Activated CD8-positive, alpha-beta memory T cell treated with anti-CD3 and anti-CD28 coated beads, Interleukin-2, amount 50 U/mL, for 4 hours (primary cell): ENCODE results near the gene ZNF30.
"Not testable (repeated sequence)": the region's sequence is repeated elsewhere in the genome, so short reads cannot be mapped to it uniquely, and the experiment has no call there.

Experiments used
- DNase-seq: peaks from one replicate; pipeline ENCODE4 v3.0.0-alpha.2; 2020

Gene ZNF30

DNA sequence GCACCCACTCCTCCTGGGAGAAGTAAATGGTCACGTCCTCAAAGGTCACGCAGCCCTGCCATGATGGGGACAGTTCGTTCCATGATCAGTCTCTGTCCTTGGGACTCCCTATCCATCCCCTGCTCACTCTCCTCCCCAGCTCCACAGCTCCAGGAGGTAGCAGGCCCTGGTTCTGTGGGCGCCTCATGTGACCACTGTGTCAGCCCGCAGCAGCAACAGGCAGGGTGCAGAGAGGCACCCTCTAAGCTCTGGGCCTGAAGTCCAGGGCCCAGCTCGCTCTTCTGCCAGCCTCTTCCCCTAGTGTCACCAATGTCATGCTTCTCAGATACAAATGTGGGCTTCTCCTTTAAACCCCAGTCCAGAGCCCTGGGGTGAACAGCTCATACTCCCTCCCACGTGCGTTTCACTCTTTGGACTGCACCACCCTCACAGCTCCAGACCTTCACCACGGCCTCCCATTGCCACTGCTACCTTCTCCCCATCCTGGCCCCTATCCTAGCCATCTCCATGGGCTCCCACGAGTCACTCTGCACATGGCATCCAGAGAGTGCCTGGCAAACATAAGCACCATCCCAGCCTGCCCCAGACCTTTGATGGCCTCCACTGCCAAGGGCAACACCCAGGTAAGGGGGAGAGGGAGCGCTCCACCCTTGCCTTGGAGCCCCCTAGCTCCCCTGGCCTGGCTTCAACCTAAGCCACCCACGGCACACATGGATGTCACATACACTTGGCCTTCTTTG is 34.4 kb downstream of the ZNF30 start:
- DNase-seq: no peak

DNA sequence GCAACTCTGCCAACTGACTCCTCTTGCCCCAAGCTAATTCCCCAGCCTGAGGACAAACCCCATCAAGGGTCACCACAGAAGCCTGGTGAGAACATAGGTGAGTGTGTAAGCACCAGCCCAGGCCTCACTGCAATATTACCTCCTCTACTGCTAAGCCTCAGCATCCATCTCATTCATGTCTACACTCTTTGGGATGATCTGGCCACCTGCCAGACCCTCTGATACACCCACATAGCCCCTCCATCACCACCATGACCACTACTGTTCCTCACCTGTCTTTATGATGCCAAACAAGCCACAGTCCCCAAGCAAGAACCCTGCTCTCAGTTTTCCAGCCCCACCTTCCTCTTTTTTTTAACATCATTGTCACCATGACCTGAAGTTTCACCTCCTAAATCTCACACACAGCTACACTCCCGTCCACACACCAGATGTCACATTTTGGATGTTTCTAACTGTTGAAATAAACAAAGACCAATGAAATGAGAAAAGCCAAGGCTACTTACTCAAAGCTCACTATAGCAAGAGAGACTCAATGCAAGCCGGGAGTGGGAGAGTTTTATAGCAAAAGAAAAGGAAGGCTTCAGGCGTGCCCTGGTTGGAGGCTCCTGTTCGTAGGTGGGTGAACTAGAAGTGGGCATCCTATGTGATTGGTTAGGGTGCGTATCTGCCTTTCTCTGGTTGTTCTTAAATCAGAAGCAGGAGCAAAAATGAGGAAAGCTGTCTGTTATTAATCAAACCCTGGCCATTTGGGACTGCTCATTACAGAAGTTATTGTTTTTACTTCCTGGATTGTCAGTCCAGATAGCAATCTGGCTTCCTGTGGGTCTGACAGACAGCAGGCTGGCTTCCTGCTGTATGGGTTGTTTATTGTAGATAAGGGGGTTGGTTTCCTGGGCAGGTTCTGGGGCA is 35.3 kb downstream of the ZNF30 start:
- no peak for DNase-seq

DNA sequence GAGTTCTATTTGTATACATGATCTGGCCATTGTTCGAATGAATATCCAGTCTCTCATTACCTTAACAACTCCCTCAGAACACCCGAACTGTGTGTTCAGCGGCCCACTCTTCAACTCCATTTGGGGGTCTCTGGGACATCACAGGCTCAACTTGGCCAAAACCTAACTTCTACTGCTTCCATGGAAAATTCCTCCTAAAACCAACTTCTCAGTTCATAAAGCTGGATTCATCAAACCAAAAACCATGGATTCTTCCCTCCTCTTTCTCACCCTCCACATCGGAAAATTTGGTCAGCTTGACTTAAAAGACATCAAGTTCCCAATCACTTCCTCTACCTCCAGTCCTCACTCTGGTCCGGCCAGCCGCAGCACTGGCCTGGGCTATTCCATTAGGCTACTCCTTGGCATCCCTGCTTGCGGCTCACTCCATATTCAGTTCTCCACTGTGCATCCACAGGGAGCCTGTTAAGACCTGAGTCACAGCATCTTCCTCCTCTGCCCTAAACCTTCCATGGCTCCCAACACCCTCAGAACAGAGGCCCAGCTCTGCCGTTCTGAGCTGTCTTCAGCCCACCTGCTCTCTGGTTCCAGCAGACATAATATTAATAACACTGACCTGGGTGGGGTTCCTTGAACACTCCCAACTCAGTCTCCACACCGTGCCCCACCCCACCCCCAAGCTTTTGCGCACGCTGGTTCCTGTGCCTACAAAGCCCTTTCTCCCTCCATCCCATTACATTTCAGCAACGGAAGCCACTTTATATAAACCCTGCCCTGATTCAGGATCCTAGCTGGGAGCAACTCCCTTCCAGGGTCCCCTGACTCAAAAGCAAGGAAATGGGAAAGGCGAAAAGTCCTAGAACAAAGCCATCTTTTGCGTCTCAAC is 36.2 kb downstream of the ZNF30 start:
- DNase-seq: no peak

DNA sequence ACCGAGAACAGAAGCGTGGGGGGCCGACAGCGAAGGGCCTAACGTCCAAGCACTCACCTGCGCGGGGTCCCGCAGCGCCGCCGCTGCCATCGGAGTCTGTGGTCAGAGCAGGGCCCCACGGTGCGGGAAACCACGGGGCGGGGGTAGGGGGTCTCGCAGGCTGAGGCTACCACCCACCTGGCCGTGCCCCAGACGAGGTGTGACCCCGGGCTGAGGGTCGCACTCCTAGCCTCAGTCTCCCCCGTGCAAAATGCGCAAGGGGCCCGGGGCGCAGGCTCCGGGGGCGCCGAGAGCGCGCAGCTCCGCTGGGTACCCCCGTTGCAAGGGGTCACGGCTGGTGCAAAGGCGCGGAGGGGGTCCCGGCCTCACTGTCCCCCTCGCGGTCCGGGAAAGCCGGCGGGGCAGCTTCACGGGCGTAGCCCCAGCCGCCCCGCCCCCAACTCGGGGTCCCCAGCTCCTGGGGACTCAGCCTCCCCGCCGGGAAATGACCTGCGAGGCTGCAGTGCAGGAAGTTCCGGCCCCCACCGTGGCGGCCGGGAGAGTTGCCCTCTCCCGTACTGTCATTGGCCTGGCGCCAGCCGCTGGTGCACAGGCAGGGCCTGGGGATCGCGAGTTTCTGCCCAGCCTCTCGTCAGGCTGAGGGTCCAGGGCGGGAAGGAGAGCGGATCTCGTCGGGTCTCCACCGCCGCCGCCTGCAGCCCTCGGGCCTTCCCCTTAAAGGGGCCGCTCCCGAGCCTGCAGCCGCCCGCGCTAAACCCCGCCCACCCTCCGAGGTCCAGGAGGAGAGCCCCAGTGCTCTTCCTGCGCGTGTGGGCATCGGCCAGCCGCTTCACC is 37.1 kb downstream of the ZNF30 start, which contains the start of gene ZNF792:
Gene ZNF792, minus strand, starts transcription at position 657 of the 834 bp plus-strand sequence. Its CDS starts 567 bp downstream, at position 90.
- DNase-seq: peak; percentile 51

DNA sequence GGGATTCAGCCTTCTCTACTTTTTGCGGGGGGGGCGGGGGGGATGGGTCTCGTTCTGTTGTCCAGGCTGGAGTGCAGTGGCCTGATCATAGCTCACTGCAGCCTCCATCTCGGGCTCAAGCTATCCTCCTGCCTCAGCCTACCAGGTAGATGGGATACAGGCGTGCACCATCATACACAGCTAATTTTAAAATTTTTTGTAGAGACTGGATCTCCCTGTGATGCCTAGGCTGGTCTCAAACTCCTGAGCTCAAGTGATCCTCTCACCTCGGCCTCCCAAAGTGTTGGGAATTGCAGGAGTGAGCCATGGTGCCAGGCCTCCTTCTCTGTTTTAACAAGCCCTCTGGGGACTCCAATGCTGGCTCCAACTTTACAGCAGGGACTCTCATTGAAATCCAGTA is 37.9 kb downstream of the ZNF30 start:
- DNase-seq: no peak

DNA sequence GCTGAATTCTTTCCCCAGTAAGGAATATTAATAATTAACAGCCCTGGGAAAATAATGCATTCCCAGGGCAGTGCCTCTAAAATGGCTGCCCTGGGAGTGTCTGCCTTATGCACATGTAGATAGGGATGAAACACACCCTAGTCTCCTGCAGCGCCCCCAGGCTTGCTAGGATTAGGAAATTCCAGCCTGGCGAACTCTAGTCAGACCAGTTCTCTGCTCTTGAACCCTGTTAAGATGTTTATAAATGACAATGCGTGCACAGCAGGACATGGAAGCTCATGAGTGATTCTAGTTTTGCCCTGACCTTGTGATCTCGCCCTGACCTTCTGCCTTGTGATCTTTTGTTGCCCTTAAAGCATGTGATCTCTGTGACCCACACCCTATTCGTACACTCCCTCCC is 38.8 kb downstream of the ZNF30 start:
- not testable (repeated sequence) for DNase-seq

DNA sequence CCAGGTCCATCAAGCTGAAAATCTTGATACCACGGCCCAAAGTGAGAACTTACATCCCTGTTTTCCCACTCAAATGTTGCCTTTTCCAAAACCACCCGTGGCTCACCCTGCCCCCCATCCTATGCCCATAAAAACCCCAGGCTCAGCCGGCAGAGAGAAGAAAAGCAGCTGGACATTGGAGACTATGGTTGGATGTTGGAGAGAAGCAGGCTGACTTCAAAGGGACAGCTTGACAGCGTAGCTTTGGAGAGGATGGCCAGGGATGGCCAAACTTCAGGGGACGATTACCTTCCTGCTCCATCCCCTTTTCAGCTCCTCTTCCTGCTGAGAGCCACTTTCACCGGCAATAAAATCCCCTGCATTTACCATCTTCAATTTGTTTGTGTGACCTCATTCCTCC is 40.8 kb downstream of the ZNF30 start:
- no peak for DNase-seq

DNA sequence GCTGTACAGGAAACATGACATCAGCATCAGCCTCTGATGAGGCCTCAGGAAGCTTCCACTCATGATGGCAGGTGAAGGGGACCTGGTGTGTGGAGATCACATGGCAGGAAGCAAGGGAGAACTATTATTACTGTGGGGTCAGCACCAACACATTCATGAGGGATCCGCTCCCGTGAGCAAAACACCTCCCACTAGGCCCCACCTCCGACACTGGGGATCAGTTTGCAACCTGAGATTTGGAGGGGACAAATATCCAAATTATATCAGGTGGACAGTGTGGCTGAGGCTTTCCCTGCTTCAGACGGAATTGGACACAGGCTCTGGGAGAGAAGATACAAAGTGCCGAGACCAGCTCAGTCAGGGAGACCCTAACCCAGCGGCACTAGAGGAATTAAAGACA is 43.0 kb downstream of the ZNF30 start:
- no peak for DNase-seq

DNA sequence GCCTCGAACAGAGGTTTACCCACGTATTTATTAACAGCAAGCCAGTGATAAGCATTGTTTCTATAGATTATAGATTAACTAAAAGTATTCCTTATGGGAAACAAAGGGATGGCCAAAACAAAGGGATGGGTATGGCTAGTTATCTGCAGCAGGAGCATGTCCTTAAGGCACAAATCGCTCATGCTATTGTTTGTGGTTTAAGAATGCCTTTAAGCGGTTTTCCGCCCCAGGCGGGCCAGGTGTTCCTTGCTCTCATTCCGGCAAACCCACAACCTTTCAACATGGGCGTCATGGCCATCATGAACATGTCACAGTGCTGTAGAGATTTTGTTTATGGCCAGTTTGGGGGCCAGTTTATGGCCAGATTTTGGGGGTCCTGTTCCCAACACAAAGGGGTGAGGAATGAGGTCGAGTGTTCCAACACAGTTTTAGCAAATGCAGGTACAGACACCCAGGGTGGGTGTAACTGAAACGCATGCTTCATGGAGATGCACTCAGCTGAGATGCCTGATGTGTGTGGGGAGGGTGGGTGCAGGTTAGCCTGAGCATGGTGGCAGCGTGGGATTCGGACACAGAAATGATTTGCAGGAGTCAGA is 43.6 kb downstream of the ZNF30 start:
- not testable (repeated sequence) for DNase-seq

DNA sequence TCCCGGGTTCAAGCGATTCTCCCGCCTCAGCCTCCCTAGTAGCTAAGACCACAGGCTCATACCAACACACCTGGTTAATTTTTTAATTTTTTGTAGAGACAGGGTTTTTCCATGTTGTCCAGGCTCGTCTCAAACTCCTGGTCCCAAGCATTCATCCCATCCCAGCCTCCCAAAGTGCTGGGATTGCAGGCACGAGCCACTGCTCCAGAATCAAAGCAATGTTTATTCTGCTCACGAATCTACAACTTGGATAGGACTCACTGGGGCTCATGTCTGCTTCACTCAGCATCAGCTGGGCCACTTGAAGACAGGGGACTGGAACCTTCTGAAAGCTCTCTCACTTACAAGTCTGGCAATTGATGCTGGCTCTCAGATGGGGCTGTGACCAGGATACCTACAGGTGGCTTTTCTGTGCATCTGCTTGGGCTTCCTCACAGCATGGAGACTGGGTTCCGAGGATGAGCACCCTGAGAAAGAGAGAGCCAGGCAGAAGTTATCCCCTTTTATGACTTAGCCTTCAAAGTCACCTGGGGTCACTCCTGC is 45.5 kb downstream of the ZNF30 start:
- no peak for DNase-seq

DNA sequence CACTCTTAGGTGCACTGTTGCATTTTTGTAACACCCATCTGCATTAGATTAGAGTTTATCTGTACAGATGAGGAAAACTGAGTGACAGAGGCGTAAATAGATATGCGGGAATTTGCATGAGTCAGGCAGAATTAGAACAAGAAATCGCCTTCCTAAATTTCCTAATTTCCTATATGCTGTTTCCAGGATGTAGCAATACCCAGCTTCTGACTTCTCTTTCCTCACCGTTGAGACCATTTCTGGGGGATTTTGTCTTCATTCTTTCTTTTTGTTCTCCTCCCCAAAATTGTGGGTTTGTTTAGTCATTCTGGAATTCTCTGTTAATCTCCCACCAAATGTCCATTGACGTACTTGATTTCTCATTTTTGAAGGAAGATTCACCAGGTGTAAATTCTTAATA is 47.9 kb downstream of the ZNF30 start:
- DNase-seq: no peak

DNA sequence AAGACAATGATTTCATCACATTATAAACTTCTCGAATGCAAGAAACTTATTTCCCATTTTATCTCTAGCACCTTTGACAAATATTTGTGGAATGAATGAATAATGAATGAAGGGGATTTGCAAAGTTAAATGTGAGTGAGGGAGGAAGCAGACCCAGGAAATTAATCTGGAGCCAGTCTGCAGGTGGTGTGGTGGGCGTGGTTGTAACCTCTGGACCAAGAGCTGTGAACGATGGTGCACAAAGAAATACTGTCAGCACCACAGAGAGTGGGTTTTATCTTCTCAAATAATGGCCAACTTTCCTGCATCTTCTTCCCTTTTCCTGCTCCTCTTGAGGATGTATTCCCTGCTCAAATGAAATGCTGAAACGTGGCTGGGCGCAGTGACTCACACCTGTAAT is 48.4 kb downstream of the ZNF30 start:
- DNase-seq: no peak

DNA sequence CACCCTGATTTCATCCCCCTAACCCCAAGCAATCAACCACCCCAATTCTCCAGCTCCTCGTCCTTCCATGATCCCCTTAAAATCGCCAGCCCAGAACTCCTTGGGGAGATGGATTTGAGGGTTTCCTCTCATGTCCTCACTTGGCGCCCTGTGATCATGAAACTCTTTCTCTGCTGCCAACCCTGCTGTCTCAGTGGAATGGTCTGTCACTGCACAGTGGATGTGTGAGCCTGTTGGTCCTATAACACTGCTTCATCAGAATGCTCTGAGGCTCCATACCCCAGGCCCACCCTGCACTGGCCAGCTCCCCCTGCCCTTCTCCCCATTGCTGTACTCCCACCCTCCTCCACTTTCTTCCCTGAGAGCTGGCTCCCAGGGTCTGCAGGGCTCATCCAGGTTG is 49.9 kb downstream of the ZNF30 start:
- DNase-seq: no peak

DNA sequence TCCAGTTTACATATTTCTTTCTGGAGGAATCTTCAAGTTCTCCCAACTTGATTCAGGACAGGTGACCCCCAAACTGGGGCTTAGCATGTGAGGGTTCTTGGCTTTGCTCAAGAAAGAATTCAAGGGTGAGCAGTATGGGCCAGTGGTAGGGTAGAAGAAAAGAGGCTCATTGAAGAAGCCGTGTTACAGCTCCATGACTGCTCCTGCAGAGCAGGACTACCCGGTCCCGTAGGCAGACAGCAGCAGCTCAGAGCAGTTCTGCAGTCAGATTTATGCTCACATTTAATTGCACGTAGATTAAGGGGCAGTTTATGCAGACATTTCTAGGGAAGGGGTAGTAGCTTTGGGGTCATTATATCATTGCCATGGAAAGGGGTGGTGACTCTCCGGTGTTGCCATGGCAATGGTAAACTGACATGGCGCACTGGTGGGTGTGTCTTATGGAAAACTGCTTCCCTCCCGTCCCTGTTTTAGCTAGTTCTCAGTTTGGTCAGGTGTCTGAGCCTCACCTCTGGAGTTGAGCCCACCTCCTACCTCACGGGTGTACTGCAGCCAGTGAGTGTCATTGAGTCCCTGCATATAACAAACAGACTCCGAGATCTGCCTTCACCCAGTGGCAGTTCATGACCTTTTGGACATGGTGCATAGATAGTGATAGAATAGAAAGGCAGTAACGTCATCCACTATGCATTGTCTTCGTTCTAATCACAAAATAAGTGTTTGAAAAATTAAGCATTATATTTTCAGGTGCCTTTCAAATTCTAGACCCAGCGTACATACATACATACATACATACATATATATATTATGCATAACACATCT is 53.3 kb downstream of the ZNF30 start:
- no peak for DNase-seq

DNA sequence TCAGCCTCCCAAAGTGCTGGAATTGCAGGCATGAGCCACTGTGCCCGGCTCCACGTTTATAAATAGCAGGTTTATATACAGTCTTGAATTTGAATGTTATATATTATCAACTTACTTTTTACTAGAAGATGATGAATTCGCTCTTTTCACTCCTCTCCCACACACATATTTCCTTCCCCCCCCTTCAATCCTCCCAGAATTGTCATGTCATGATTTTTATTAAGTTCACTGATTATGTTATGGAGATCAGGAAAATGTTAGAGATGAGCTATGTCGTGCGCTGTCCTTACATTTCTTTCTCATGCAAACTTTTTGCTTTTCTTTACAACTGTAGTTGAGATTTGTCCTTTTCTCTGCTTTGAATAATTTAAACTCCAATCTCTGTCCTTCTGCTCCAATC is 55.6 kb downstream of the ZNF30 start:
- no peak for DNase-seq

DNA sequence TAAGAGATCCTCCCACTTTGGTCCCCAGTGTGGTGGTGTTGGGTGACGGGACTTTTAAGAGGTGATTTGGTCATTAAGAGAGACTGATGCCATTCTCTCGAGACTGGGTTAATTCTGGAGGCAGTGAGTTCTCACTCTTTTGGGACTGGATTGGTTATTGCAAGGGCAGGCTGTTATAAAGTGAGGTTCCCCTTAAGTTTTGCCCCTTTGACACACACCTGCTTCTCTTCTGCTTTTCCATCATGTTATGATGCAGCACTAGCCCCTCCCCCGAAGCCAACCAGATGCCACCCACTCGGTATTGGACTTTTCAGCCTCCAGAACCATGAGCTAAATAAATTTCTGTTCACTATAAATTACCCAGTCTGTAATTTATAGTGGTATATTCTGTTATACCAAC is 57.1 kb downstream of the ZNF30 start:
- DNase-seq: no peak

DNA sequence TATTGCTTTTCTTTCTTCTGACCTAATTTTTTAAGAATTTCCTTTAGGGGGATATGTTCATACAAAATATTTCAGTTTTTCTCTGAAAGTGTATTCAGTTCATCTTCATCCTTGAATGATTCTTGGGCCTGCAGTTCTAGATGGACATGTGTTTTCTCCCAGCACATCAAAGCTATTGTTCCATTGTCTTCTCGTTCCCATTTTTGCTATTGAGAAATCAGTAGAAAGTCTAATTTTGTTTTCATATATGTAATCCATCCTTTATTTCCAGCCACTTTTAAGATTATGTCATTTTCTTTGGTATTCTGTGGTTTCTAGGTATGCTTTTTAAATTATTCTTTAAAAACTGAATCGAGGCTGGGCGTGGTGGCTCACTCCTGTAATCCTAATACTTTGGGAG is 57.6 kb downstream of the ZNF30 start:
- no peak for DNase-seq

DNA sequence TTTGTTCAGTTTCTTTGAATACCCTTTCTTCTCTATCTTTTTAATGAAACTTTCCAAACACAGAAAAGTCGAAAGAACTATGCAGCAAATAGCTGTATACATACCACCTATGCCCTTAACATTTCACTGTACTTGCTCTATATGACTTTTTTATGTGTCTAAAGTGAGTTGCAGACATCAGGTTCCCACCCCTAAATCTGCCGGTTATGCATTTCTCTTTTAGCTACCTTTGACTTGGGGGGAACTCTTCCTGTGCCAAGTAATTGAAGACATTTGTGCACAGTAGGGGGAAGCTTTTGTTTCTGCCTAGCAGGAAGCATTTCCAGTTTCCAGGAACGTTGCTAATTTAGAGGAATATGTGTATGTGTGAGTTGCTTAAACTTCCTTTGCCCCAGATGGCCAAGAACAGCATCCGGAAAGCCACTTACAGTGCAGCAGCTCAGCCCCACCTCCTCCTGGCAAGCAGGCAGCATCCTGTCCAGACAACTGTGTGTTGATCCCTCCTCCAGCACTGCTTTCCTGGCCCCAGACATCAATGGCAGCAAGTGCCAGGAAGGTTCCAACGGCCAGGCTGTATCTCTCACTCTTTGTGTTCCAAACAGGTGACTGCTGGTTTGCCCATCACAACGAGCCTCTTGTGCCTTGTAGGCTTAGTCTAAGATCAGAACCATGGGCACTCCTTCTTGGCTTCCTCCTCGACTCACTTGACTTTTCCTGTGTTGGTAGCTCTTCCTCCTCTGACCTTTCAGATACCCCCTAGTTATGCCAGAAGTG is 58.7 kb downstream of the ZNF30 start:
- DNase-seq: no peak

DNA sequence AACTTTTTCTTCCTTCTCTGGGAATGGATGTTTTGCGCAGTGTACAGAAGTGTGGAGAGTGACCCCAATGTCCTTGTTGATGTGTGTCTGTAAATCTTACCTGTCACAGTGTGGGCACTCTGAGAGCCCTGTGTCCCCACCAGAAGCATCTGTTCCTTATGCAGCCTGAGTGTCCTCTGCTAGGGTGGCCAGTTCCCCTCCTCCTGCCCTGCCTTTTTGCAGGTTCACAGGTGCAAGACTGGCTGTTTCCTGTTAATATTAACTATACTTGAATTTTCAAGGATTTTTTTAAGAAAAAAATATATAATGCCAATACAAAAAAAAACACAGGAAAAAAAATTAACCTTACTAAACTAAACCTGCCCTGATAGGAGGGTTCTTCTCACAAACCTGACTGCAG is 61.4 kb downstream of the ZNF30 start:
- DNase-seq: no peak

DNA sequence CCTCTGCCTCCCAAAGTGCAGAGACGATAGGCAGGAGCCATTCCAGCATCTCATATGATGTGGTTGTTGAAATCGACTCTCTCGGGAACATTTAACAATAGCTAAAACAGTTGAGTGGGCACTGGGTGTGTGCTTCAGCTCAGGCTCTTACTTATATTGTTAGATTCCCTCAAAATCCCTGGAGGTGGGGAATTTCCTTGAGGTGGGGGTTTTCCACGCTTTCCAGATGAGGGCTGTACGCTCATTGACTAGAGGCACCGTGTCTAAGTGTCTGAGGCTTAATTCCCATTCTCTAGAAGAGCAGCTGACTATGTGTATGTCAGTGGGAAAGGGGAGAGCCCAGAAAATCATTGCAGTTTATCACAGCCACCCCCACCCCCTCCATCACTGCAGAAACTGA is 62.6 kb downstream of the ZNF30 start:
- no peak for DNase-seq
